H9 (cell line): ENCODE measurements around the gene PAX9. TPM values are rescaled to one million over a fixed set of nuclear protein-coding genes. Genes with fewer than 3 reads are reported as not detected.

Source experiments
- DNase-seq: peaks from one replicate; pipeline ENCODE4 v3.0.0-alpha.2; 2017
- H2AFZ ChIP-seq: one replicate; pipeline ENCODE4 v1.6.1; 2013; ENCODE audit warnings: mild to moderate bottlenecking, low read length, control low read depth, moderate library complexity
- H2AK5ac ChIP-seq: 2 replicates; pipeline ENCODE4 v1.6.1; 2013; ENCODE audit warnings: low read length, control low read depth, mixed read lengths; ENCODE audit not compliant: insufficient read length
- H2BK120ac ChIP-seq: one replicate; pipeline ENCODE4 v1.6.1; 2013; ENCODE audit warnings: low read depth, mild to moderate bottlenecking, low read length, control low read depth, inconsistent platforms; ENCODE audit not compliant: poor library complexity, severe bottlenecking
- H2BK12ac ChIP-seq: 2 replicates; pipeline ENCODE4 v1.6.1; 2013; ENCODE audit warnings: low read length, control low read depth, mixed read lengths, low read depth; ENCODE audit not compliant: insufficient read length
- H2BK15ac ChIP-seq: 2 replicates; pipeline ENCODE4 v1.6.1; 2013; ENCODE audit warnings: low read depth, low read length, control low read depth
- H2BK20ac ChIP-seq: one replicate; pipeline ENCODE4 v1.6.1; 2013; ENCODE audit warnings: low read depth, mild to moderate bottlenecking, low read length, control low read depth, inconsistent platforms; ENCODE audit not compliant: poor library complexity, severe bottlenecking
- H2BK5ac ChIP-seq: 2 replicates; pipeline ENCODE4 v1.6.1; 2013; ENCODE audit warnings: low read length, control low read depth, mixed read lengths; ENCODE audit not compliant: insufficient read length
- H3K14ac ChIP-seq: 2 replicates; pipeline ENCODE4 v1.6.1; 2013; ENCODE audit warnings: low read length, control low read depth; ENCODE audit not compliant: insufficient read depth
- H3K18ac ChIP-seq: 2 replicates; pipeline ENCODE4 v1.6.1; 2013; ENCODE audit warnings: low read depth, mild to moderate bottlenecking, mixed read lengths, low read length, control low read depth; ENCODE audit not compliant: insufficient read length
- H3K23ac ChIP-seq: 2 replicates; pipeline ENCODE4 v1.6.1; 2013; ENCODE audit warnings: low read length, control low read depth, mixed read lengths, low read depth; ENCODE audit not compliant: insufficient read length
- H3K23me2 ChIP-seq: 2 replicates; pipeline ENCODE4 v1.6.1; 2013; ENCODE audit warnings: low read depth, mild to moderate bottlenecking, mixed read lengths, low read length, control low read depth; ENCODE audit not compliant: insufficient read length, poor library complexity, severe bottlenecking
- H3K27ac ChIP-seq: 2 replicates; pipeline ENCODE4 v1.5.1; 2013; ENCODE audit warnings: low read length, control low read depth, mixed read lengths, low read depth; ENCODE audit not compliant: insufficient read length
- H3K27me3 ChIP-seq: 2 replicates; pipeline ENCODE4 v1.6.1; 2013; ENCODE audit warnings: low read length, control low read depth, inconsistent platforms; ENCODE audit not compliant: insufficient read depth
- H3K4ac ChIP-seq: 2 replicates; pipeline ENCODE4 v1.6.1; 2013; ENCODE audit warnings: low read depth, mild to moderate bottlenecking, control low read depth, inconsistent platforms, low read length, moderate library complexity
- H3K4me1 ChIP-seq: 2 replicates; pipeline ENCODE4 v1.6.1; 2013; ENCODE audit warnings: low read length, control low read depth, inconsistent platforms; ENCODE audit not compliant: insufficient read depth
- H3K4me2 ChIP-seq: 2 replicates; pipeline ENCODE4 v1.6.1; 2013; ENCODE audit warnings: low read length, control low read depth, mixed read lengths; ENCODE audit not compliant: insufficient read length, insufficient read depth
- H3K56ac ChIP-seq: 2 replicates; pipeline ENCODE4 v1.6.1; 2013; ENCODE audit warnings: low read depth, mild to moderate bottlenecking, mixed read lengths, low read length, control low read depth; ENCODE audit not compliant: insufficient read length
- H3K79me1 ChIP-seq: 2 replicates; pipeline ENCODE4 v1.6.1; 2013; ENCODE audit warnings: low read depth, mild to moderate bottlenecking, moderate library complexity, low read length, control low read depth, inconsistent platforms; ENCODE audit not compliant: insufficient read depth, poor library complexity, severe bottlenecking
- H3K79me2 ChIP-seq: 2 replicates; pipeline ENCODE4 v1.6.1; 2013; ENCODE audit warnings: low read length, control low read depth, inconsistent platforms; ENCODE audit not compliant: insufficient read depth
- H3K9ac ChIP-seq: 2 replicates; pipeline ENCODE4 v1.6.1; 2013; ENCODE audit warnings: low read length, control low read depth, mixed read lengths; ENCODE audit not compliant: insufficient read length; ENCODE audit errors: extremely low read depth
- H3K9me3 ChIP-seq: one replicate; pipeline ENCODE4 v1.6.1; 2013; ENCODE audit warnings: low read depth, low read length, inconsistent platforms; ENCODE audit not compliant: control insufficient read depth
- H3T11ph ChIP-seq: one replicate; pipeline ENCODE4 v1.6.1; 2013; ENCODE audit warnings: mild to moderate bottlenecking, low read length, control low read depth, inconsistent platforms
- H4K20me1 ChIP-seq: one replicate; pipeline ENCODE4 v1.6.1; 2013; ENCODE audit not compliant: control insufficient read depth, insufficient read length, insufficient read depth
- H4K5ac ChIP-seq: 2 replicates; pipeline ENCODE4 v1.6.1; 2013; ENCODE audit warnings: low read depth, mild to moderate bottlenecking, mixed read lengths, low read length, control low read depth; ENCODE audit not compliant: insufficient read length
- H4K8ac ChIP-seq: replicated peaks from 2 replicates; pipeline ENCODE4 v1.6.1; 2013; ENCODE audit warnings: low read length, control low read depth, mixed read lengths, low read depth; ENCODE audit not compliant: insufficient read length
- H4K91ac ChIP-seq: 2 replicates; pipeline ENCODE4 v1.6.1; 2013; ENCODE audit warnings: low read depth, mild to moderate bottlenecking, moderate library complexity, mixed read lengths, low read length, control low read depth; ENCODE audit not compliant: insufficient read length
- H3K27ac Mint-ChIP-seq, 3 experiments: 2 replicates in 2 of 3; 3 replicates in 1 of 3; pipeline ENCODE4 v1.8.0; 2020 to 2021; ENCODE audit warnings: mixed read lengths in 3 of 3, mild to moderate bottlenecking in 1 of 3, moderate library complexity in 1 of 3
- H3K27me3 Mint-ChIP-seq: 2 replicates; pipeline ENCODE4 v1.8.0; 2021; ENCODE audit warnings: low read depth, mild to moderate bottlenecking, moderate library complexity, mixed read lengths
- H3K36me3 Mint-ChIP-seq, 3 experiments: 2 replicates in 2 of 3; 3 replicates in 1 of 3; pipeline ENCODE4 v1.8.0; 2020 to 2021; ENCODE audit warnings: low read depth in 3 of 3, mixed read lengths in 3 of 3; ENCODE audit not compliant: insufficient read depth in 1 of 3
- H3K4me1 Mint-ChIP-seq, 2 experiments: 2 replicates each; pipeline ENCODE4 v1.8.0; 2020; ENCODE audit warnings: mixed read lengths in 2 of 2
- H3K4me3 Mint-ChIP-seq, 2 experiments: 2 replicates in 1 of 2; 3 replicates in 1 of 2; pipeline ENCODE4 v1.8.0; 2020 to 2021; ENCODE audit warnings: mild to moderate bottlenecking in 2 of 2, mixed read lengths in 2 of 2, moderate library complexity in 1 of 2
- H3K9me3 Mint-ChIP-seq, 2 experiments: 2 replicates in 1 of 2; 3 replicates in 1 of 2; pipeline ENCODE4 v1.8.0; 2020; ENCODE audit warnings: mild to moderate bottlenecking in 2 of 2, mixed read lengths in 2 of 2, moderate library complexity in 1 of 2
- CTCF ChIP-seq: fragments of 200-600 bp; sonication (generic); conservative IDR thresholded peaks from 3 replicates; pipeline ENCODE4 v1.8.0; 2021; ENCODE audit warnings: antibody characterized with exemption, mild to moderate bottlenecking
- WGBS: extraction: QIAGEN DNeasy Blood & Tissue Kit; methylation state at CpG from one replicate; pipeline ENCODE4 v1.1.7; 2013; ENCODE audit warnings: missing lambda C conversion rate, low lambda C conversion rate, mixed read lengths; ENCODE audit not compliant: insufficient read length; ENCODE audit errors: extremely low coverage; 5-methylcytosine and 5-hydroxymethylcytosine counted together
- total RNA-seq: library from RNA; stranded (reverse); gene quantifications from 2 replicates; pipeline ENCODE4 v1.2.1, GENCODE V29; 2021

The PAX9 gene
- total RNA-seq, 1 experiment from 2014 or later: not detected

DNA sequence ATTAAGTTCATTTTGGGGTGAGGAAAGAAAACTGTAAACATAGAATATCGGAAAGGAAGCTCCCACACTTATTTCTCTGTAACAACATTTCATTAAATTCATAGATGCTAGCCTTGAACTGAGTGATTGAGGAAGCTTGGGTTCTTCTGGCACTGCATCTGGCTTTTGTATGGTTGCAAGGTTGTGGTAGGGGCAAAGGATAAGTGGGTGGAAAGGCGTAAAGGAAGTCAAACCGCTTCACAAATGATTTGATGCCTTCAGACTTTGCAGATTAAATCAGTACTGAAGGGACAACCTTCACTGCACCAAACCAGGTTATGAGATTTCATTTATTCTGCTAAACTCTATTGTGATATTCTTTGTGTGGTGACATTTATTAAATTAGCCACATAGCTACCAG, 28.1 kb upstream of the PAX9 start:
- no peak overlapping the region for H3K14ac ChIP-seq
- no peak overlapping the region for H3K18ac ChIP-seq
- H2BK12ac ChIP-seq: no peak overlapping the region
- no peaks in the 10 kb centered on the region for H3K4me1 ChIP-seq
- no peaks in the 10 kb centered on the region for H4K20me1 ChIP-seq
- no peaks in the 10 kb centered on the region for H3K27me3 ChIP-seq
- no peak overlapping the region for H3K4me2 ChIP-seq
- WGBS: no CpG with 5 or more reads among the region's 3 CpGs
- Mint-ChIP-seq H3K4me3 (no peak overlapping the region), H3K4me1 (no peaks in the 10 kb centered on the region), H3K9me3 (no peaks in the 10 kb centered on the region), H3K27ac (no peak overlapping the region), H3K27me3 (peaks cover 64% of the 10 kb centered on the region), H3K36me3 (no peaks in the 10 kb centered on the region)
- no peak overlapping the region for H4K8ac ChIP-seq
- H3K23me2 ChIP-seq: no peaks in the 10 kb centered on the region
- H2BK5ac ChIP-seq: no peak overlapping the region
- H3T11ph ChIP-seq: no peak overlapping the region
- no peak overlapping the region for H3K4ac ChIP-seq
- no peak overlapping the region for H2AK5ac ChIP-seq
- no peak overlapping the region for H3K56ac ChIP-seq
- H4K5ac ChIP-seq: no peak overlapping the region
- H2AFZ ChIP-seq: no peak overlapping the region
- no peaks in the 10 kb centered on the region for H3K79me2 ChIP-seq
- no peak overlapping the region for H3K9ac ChIP-seq
- H4K91ac ChIP-seq: no peak overlapping the region
- no peak overlapping the region for H3K23ac ChIP-seq
- TF ChIP-seq CTCF: no peak
- no peaks in the 10 kb centered on the region for H3K9me3 ChIP-seq
- H3K27ac ChIP-seq: no peak overlapping the region
- H2BK120ac ChIP-seq: no peak overlapping the region
- DNase-seq: no peak
- no peaks in the 10 kb centered on the region for H3K79me1 ChIP-seq
- no peak overlapping the region for H2BK15ac ChIP-seq
- H2BK20ac ChIP-seq: no peak overlapping the region
